HepG2 (cell line): ENCODE data around the gene HLA-F. TPM values are rescaled to one million over a fixed set of nuclear protein-coding genes. Genes with fewer than 3 reads are reported as not detected.

Experiments
- ZNF407 ChIP-seq: sonication (generic); formaldehyde crosslinking; IDR thresholded peaks from one replicate; pipeline ENCODE4 v1.5.1; 2020; ENCODE audit warnings: mild to moderate bottlenecking, missing genetic modification reagents; ENCODE audit errors: not compliant biosample characterization
- polyA plus RNA-seq, 8 experiments: library from polyadenylated mRNA; depleted of rRNA in 3 of 8; stranded (reverse) in 7 of 8; unstranded in 1 of 8; fragments of >200 nt; fragmentation: Illumina TruSeq in 4 of 8; extraction: Trizol in 4 of 8; gene quantifications; 2 replicates each; pipeline versions ENCODE4 v1.2.1 to v1.2.3, GENCODE V29; 2011 to 2016; ENCODE audit warnings: low read depth in 4 of 8, missing spikeins in 1 of 8, mixed read lengths in 1 of 8; ENCODE audit not compliant: insufficient read depth in 1 of 8
- total RNA-seq, 5 experiments: library from RNA; depleted of rRNA; stranded (reverse); fragments of >200 nt; fragmentation: Illumina TruSeq; extraction: Trizol; gene quantifications; 2 replicates each; pipeline ENCODE4 v1.2.3, GENCODE V29; 2016; ENCODE audit warnings: low read depth in 1 of 5
- TF ChIP-seq, protein P1 (sequence below): sonication (generic); formaldehyde crosslinking; IDR thresholded peaks from 2 replicates; pipeline ENCODE4; 2020; ENCODE audit warnings: missing genetic modification reagents, mild to moderate bottlenecking, borderline replicate concordance

HLA-F gene
- total and polyA plus RNA-seq, 2 of the 13 experiments (the other 11 are each of a cell fraction or from before 2014, with no cell fraction given), result 6.0 to 6.1 TPM

DNA sequence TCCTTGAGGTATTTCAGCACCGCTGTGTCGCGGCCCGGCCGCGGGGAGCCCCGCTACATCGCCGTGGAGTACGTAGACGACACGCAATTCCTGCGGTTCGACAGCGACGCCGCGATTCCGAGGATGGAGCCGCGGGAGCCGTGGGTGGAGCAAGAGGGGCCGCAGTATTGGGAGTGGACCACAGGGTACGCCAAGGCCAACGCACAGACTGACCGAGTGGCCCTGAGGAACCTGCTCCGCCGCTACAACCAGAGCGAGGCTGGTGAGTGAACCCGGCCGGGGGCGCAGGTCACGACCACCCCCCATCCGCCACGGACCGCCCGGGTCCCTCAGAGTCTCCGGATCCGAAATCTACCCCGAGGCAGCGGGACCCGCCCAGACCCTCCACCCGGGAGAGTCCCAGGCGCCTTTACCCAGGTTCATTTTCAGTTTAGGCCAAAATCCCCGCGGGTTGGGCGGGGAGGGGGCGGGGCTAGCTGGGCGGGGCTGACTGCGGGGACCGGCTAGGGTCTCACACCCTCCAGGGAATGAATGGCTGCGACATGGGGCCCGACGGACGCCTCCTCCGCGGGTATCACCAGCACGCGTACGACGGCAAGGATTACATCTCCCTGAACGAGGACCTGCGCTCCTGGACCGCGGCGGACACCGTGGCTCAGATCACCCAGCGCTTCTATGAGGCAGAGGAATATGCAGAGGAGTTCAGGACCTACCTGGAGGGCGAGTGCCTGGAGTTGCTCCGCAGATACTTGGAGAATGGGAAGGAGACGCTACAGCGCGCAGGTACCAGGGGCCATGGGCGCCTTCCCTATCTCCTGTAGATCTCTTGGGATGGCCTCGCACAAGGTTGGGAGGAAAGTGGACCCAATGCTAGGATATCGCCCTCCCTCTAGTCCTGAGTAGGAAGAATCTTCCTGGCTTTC, 693 bp downstream of the HLA-F start (continued):
- peak; percentile 12 for TF ChIP-seq ZNF407 (CRISPR knock-in tag)
- TF ChIP-seq, protein P1, sequence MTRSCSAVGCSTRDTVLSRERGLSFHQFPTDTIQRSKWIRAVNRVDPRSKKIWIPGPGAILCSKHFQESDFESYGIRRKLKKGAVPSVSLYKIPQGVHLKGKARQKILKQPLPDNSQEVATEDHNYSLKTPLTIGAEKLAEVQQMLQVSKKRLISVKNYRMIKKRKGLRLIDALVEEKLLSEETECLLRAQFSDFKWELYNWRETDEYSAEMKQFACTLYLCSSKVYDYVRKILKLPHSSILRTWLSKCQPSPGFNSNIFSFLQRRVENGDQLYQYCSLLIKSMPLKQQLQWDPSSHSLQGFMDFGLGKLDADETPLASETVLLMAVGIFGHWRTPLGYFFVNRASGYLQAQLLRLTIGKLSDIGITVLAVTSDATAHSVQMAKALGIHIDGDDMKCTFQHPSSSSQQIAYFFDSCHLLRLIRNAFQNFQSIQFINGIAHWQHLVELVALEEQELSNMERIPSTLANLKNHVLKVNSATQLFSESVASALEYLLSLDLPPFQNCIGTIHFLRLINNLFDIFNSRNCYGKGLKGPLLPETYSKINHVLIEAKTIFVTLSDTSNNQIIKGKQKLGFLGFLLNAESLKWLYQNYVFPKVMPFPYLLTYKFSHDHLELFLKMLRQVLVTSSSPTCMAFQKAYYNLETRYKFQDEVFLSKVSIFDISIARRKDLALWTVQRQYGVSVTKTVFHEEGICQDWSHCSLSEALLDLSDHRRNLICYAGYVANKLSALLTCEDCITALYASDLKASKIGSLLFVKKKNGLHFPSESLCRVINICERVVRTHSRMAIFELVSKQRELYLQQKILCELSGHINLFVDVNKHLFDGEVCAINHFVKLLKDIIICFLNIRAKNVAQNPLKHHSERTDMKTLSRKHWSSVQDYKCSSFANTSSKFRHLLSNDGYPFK (CRISPR knock-in tag), result peak; percentile 39; the same call in 1 of the 2 replicates
